Ishikawa (cell line): ENCODE measurements around the gene ESR1.

Experiments
- CEBPB ChIP-seq: IDR thresholded peaks from 2 replicates; pipeline ENCODE4 v1.6.1; 2012
- CREB1 ChIP-seq: IDR thresholded peaks from 2 replicates; pipeline ENCODE4 v1.6.1; 2012; ENCODE audit warnings: low read depth
- EGR1 ChIP-seq: IDR thresholded peaks from 2 replicates; pipeline ENCODE4 v1.6.1; 2012
- EP300 ChIP-seq: IDR thresholded peaks from 2 replicates; pipeline ENCODE4 v1.6.1; 2012; ENCODE audit warnings: borderline replicate concordance
- FOXM1 ChIP-seq: IDR thresholded peaks from 2 replicates; pipeline ENCODE4 v1.6.1; 2012; ENCODE audit warnings: low read depth, borderline replicate concordance
- MAX ChIP-seq: IDR thresholded peaks from 2 replicates; pipeline ENCODE4 v1.6.1; 2012
- NFIC ChIP-seq: IDR thresholded peaks from 2 replicates; pipeline ENCODE4 v1.6.1; 2012
- RAD21 ChIP-seq: IDR thresholded peaks from 2 replicates; pipeline ENCODE4 v1.6.1; 2012; ENCODE audit warnings: low read depth
- REST ChIP-seq: IDR thresholded peaks from 2 replicates; pipeline ENCODE4 v1.6.1; 2012; ENCODE audit warnings: low read depth, mild to moderate bottlenecking
- TAF1 ChIP-seq: IDR thresholded peaks from 2 replicates; pipeline ENCODE4 v1.6.1; 2012; ENCODE audit warnings: low read depth, mild to moderate bottlenecking
- TCF12 ChIP-seq: IDR thresholded peaks from 2 replicates; pipeline ENCODE4 v1.6.1; 2012; ENCODE audit warnings: low read depth
- TEAD4 ChIP-seq: IDR thresholded peaks from 2 replicates; pipeline ENCODE4 v1.6.1; 2012
- USF1 ChIP-seq: IDR thresholded peaks from 2 replicates; pipeline ENCODE4 v1.6.1; 2012
- YY1 ChIP-seq: IDR thresholded peaks from 2 replicates; pipeline ENCODE4 v1.6.1; 2012; ENCODE audit warnings: low read depth
- ZBTB7A ChIP-seq: IDR thresholded peaks from 2 replicates; pipeline ENCODE4 v1.6.1; 2012; ENCODE audit warnings: low read depth

Gene ESR1

GRCh38 chr6:151992091-151992490 is 184.6 kb downstream of the ESR1 start:
- TF ChIP-seq TEAD4 (no peak), MAX (no peak), RAD21 (no peak), TCF12 (no peak), YY1 (no peak), EGR1 (no peak), TAF1 (no peak), CEBPB (no peak), ZBTB7A (no peak), USF1 (no peak), NFIC (no peak), CREB1 (no peak), REST (no peak), FOXM1 (no peak), EP300 (no peak)

GRCh38 chr6:151993364-151993763 is 185.9 kb downstream of the ESR1 start:
- TF ChIP-seq TCF12 (no peak), ZBTB7A (no peak), YY1 (no peak), CREB1 (no peak), NFIC (no peak), MAX (no peak), FOXM1 (no peak), EP300 (no peak), TEAD4 (no peak), REST (no peak), EGR1 (no peak), CEBPB (no peak), TAF1 (no peak), USF1 (no peak), RAD21 (no peak)

GRCh38 chr6:151998784-151999183 is 191.3 kb downstream of the ESR1 start:
- TF ChIP-seq TCF12 (no peak), EP300 (no peak)

- TF ChIP-seq RAD21 (no peak), REST (no peak), EGR1 (no peak), YY1 (no peak), CEBPB (no peak), USF1 (no peak), EP300 (no peak), TEAD4 (no peak), ZBTB7A (no peak), CREB1 (no peak), FOXM1 (no peak), MAX (no peak), TCF12 (no peak)
Observed at GRCh38 chr6:151999194-151999593, 191.7 kb downstream of the ESR1 start.
